HG03520 (cell line): Measurements from ENCODE around the gene NOL9.
"Not testable (repeated sequence)": the region's sequence is repeated elsewhere in the genome, so short reads cannot be mapped to it uniquely, and the experiment has no call there.

Experiments used
- ATAC-seq: cut with Tn5 transposase; IDR thresholded peaks from one replicate; pipeline ENCODE4 v1.9.1; 2021; ENCODE audit warnings: mild to moderate bottlenecking, moderate library complexity; ENCODE audit not compliant: unreplicated experiment

Gene NOL9

DNA sequence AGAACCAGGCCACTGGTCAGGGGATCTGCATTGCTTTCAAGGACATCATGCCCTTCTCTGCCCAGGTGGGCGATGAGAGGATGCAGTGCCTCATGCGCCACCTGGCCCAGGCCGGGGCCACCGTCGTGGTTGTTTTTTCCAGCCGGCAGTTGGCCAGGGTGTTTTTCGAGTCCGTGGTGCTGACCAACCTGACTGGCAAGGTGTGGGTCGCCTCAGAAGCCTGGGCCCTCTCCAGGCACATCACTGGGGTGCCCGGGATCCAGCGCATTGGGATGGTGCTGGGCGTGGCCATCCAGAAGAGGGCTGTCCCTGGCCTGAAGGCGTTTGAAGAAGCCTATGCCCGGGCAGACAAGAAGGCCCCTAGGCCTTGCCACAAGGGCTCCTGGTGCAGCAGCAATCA is 20.5 kb upstream of the NOL9 start:
- no peak for ATAC-seq

DNA sequence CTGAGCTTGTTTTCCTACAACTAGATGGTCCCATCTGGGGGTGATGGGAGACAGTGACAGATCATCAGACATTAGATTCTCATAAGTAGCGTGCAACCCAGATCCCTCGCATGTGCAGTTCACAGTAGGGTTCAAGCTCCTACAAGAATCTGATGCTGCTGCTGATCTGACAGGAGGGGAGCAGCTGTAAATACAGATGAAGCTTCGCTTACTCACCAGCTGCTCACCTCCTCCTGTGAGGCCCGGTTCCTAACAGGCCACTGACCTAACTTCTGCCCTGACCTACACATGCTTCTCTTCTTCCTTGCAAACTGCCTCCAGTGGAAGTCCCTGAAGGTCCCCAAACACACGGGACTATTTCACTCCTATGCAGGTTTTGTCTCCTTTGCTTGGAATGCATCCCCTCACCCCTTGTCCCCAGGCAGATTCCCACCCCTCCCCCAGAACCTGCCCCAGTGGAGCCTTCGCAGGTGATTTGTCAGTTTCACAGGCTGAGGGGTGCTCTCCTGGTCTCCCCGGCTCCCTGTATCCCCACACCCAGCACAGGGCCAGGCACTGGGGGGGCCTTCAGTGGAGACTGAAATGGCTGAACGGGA is 19.8 kb upstream of the NOL9 start:
- ATAC-seq, result no peak

DNA sequence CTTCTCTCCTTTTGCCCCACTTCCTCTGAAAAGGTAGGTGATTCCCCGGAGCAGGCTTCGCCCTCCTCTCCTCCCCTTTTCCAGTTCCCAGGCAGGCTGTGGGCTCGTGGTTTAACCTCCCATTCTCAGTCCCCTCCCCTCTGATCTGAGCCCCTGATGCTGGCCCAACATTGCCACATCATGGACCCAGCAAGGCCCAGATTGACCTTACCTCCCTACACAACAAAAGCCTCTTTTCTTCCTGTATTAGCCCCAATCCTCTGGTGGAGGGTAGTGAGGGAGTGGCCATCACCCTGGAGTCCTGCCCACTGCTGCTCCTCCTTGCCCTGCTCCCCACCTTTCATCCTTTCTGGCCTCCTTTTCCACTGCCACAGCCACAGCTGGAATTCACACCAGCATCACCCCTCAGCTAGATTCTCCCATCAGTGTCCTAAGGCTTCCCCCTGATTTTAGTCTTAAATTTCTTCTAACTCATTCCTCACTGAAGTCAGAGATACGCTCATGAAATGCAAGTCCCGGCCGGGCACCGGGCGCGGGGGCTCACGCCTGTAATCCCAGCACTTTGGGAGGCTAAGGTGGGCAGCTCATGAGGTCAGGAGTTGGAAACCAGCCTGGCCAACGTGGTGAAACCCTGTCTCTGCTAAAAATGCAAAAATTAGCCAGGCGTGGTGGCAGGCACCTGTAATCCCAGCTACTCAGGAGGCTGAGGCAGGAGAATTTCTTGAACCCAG is 18.5 kb upstream of the NOL9 start:
- no peak for ATAC-seq

DNA sequence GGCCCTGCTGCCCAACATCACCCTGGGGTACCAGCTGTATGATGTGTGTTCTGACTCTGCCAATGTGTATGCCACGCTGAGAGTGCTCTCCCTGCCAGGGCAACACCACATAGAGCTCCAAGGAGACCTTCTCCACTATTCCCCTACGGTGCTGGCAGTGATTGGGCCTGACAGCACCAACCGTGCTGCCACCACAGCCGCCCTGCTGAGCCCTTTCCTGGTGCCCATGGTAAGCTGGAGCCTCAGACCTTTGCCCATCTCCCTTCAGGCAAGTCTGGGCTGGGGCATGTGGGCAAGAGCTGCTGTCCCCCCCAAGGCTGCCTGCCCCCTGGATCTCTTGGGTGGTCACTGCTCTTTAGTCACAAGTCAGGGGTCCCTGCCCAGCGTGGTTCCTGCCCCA is 16.7 kb upstream of the NOL9 start:
- ATAC-seq, result no peak

DNA sequence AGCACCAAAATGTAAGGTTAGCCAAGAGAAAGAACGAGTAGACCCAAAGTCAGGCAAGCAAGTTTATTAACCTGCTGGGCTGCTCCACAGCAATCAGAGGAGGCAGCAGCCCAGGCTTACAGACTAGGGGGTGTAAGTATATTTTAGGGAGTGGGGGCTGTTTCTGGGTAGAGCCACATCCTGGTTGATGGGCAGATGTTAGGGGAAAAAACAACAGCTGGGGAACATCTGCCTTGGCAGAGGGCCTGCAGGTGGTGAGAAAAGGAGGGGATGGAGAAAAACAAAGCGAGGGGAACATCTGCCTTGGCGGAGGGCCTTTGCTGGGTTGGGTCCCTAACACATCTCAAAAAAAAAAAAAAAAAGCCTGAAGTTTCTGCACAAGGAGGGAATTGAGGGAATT is 15.8 kb upstream of the NOL9 start:
- no peak for ATAC-seq

DNA sequence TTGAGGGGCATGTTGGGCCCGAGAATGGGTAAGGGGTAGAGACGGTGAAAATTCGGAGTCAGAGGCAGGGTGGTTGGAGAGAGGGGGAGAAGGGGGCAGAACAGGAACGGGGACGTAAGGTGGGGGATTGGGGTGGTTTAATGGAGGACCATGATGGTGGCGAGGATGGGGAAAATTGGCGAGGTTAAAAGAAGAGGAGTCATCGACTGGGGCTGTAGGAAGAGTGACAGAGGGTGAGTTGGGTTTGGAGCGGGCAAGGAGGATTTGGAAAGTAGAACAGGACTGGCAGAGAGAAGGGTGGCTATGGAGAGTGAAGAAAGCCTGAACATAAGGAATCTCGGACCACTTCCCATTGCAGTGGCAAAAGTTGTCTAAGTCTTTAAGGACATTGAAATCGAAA is 14.7 kb upstream of the NOL9 start:
- ATAC-seq, result no peak

DNA sequence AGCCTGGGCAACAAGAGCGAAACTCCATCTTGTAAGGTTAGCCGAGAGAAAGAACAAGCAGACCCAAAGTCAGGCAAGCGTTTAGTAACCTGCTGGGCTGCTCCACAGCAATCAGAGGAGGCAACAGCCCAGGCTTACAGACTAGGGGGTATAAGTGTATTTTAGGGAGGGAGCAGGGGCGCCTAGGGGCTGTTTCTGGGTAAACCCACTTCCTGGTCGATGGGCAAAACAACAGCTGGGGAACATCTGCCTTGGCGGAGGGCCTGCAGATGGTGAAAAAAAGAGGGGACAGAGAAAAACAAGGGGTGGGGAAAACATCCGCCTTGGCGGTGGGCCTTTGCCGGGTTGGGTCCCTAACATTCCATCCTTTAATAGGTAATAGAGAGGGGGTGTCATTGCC is 6.0 kb upstream of the NOL9 start:
- no peak for ATAC-seq

DNA sequence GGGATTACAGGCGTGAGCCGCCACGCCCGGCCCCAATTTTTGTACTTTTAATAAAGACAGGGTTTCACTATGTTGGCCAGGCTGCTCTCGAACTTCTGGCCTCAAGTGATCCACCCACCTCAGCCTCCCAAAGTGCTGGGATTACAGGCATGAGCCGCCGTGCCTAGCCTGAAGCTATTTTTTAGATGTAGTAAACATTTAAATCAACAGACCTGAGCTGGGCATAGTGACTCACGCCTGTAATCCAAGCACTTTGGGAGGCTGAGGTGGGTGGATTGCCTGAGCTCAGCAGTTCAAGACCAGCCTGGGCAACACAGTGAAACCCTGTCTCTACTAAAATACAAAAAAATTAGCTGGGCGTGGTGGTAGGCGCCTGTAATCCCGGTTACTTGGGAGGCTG is 4.8 kb upstream of the NOL9 start:
- ATAC-seq, result not testable (repeated sequence)

DNA sequence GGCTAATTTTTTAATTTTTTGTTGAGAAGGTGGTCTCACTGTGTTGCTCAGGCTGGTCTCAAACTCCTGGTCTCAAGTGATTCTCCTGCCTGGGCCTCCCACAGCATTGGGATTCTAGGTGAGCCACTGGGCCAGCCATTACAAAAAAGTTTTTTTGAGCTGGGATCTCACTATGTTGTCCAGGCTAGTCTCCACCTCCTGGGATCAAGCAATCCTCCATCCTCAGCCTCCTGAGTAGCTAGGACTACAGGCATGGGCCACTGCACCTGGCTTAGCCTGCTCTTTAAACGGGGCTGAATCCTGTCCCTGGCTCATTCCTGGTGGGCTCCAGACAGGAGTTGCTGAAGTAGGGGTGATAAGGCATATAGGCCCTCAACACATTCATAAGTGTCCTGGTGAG is 3.3 kb upstream of the NOL9 start:
- no peak for ATAC-seq

DNA sequence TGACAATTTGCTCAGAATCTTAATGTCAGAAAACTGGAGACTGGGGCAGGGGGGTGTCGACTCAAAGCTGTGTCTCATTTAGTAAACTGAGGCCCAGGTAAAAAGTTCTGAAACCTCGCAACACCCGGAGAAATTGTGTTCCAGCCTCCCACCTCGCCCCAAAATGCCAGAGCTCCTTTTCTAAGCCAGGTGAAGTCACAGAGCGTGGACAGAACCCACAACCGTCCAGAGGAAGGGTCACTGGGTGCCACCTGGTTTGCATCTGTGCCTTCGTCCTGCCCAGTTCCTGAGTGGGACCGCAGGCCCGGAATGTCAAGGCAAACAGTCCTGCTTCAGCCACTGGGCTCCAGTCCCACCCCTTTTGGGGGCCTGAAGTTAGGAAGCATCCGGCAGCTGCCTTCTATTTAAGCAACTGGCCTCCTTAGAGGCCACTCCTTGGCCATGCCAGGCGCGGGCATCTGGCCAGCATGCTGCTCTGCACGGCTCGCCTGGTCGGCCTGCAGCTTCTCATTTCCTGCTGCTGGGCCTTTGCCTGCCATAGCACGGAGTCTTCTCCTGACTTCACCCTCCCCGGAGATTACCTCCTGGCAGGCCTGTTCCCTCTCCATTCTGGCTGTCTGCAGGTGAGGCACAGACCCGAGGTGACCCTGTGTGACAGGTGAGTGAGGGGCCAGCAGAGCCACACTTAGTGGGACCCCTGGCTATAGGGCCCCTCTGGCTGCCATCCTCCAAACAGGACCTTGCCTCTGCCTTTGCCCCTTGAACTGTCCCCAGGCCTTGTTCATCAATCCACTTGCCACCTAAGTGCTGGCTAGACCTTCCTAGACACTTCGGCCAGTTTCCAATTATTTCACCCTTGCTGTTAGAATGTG is 830 bp upstream of the NOL9 start, which contains the start of gene TAS1R1:
TSS of gene TAS1R1 (plus strand) at position 401 of the 872 bp plus-strand sequence. CDS start at position 468, 67 bp downstream.
- ATAC-seq, result no peak

DNA sequence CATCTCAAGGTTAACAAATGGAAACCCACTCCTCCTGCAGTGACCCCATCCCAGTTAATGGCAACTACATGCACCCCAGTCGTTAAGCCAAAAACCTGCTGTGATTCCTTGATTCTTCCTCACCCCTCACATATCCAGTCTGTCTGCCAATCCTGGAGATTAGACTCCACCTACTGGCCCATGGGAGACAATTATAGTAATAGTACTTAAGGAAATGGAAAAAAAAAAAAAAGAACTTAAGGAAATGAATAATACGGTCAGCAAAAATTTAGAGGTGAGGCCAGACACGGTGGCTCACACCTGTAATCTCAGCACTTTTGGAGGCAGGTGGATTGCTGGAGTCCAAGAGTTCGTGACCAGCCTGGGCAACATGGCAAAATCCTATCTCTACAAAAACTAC is 7.0 kb downstream of the NOL9 start:
- ATAC-seq, result no peak

DNA sequence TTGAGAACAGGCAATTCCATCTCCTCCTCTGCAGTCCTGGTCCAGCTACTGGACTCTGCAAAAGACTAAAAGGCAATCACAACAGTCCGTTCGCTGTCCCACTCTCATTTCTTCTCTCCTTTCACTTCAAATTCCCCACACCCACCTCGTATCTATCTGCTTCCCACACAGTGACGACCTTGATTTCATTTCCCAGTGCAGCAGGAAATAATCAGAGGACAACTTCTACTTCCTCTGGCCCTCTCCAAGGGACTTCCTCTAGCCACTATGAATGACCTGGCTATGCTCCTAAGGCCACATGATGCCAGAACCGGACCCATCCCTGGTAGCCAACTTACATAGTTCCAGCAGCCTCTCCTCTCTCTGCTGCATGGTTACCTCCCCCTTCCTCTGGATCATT is 8.0 kb downstream of the NOL9 start:
- ATAC-seq, result no peak

DNA sequence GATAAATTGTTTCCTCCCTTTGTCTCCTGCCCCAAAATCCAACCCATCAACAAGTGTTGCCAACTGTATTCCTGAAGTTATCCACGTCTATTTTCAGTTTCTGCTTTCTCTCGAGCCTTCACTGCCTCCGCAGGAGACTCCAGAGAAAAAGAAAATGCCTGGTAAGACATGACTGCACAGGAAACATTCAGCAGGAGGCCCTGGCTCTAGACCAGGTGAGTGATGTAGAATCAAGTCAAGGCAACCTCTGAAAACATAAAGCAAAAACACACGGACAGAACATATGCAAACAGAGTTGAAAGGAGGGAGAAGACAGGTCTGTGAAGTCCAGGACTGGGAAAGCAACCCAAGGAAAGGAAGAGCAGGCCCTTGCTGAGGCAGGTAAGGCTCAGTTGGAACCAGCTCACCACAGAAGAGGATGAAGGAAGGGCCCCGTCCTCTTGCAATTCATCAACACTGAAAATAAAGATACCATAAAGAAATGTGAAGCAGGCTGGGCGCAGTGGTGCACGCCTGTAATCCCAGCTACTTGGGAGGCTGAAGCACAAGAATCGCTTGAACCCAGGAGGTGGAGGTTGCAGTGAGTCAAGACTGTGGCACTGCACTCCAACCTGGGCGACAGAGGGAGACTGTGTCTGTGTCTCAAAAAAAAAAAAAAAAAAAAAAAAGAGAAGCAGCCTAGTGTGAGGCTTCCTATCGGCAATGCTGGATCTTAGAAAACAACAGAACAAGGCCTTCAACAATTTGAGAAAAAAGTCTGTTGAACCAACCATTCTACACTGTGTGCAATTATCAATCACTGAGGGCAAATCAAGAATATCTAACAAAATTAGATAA is 8.8 kb downstream of the NOL9 start:
- ATAC-seq, result no peak

DNA sequence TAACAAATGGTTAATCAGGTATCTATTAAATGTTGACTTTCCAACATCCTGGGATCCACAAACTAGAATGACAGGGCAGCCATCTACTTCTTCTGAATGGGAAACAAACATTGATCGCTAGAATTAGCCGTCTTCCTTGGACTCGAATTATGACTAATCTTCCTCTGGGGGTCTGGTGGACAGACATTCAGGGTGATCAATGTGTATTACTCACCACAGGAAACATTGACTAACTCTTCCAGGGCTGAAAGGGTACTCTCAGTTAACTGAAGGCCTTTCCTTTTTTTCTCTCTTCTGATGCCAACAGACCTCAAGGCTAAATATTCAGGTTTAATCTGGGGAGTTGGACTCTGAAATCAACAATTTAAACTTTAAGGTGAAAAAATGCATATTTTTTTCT is 9.5 kb downstream of the NOL9 start:
- ATAC-seq, result no peak

DNA sequence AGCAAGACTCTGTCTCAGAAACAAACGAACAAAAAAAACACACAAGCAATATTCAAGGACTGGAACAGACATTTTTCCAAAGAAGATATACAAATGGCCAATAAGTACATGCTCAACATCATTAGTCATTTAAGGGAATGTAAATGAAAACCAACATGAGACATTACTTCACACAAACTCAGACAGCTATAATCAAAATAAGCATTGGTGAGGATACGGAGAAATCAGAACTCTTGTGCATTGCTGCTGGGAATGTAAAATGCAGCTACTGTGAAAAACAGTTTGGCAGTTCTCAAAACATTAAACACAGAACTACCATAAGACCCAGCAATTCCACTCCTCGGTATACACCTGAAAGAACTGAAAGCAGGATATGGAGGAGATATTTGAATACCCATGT is 15.4 kb downstream of the NOL9 start:
- no peak for ATAC-seq

DNA sequence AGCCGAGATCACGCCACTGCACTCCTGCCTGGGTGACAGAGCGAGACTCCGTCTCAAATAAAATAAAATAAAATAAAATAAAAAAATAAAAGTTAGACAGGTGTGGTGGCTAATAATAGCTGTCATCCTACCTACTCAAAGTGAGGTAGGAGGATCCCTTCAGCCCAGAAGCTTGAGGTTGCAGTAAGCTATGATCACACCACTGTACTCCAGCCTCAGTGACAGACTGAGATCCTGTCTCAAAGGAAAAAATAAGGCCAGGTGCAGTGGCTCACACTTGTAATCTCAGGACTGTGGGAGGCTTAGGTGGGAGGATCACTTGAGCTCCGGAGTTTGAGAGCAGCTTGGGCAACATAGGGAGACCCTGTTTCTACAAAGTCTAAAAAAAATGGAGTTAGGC is 18.0 kb downstream of the NOL9 start:
- ATAC-seq, result no peak

DNA sequence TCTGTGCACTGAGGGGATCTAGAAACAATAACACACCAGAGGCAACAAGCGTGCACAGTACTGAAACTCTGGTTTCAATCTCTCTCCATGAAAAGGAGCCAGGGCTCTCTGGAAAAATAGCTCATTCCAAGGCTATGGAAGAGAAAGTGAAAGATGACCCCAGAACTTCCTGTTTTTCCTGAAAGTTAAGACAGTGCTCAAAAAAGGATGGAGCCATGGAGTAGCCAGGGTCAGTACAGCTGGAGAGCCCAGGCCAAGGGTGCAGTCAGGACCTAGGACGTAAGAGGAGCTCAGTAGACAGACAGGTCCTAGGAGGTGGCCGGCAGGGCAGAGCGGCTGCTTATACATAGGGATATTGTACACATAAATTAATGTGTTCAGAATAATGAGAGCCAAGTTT is 19.1 kb downstream of the NOL9 start:
- no peak for ATAC-seq

DNA sequence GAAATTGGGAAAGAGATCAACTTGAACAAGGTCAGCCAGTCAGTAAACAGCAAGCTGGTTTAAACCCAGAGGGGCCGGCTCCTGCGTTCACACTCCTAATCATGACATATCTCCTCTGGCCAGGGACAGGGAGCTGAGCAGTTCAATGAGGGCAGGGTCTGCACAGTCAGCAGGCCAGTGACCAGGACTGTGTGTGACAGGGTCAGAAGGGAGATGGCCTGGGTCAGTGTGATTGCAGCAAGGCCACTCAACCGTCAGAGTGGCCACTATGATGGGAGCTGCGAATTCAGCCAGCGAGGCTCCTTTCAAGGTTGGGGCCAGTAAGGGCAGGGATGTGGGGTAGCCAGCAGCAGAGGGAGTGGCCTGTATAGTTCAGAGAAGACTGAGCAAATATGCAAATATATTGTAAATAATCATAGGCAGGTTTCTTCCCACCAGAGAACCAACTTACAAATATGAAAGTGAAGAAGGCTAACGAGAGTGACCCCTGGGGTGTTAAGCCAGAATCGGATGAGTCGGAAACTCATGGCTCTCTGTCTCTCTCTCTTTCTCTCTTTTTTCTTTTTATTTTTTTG is 20.0 kb downstream of the NOL9 start:
- no peak for ATAC-seq

DNA sequence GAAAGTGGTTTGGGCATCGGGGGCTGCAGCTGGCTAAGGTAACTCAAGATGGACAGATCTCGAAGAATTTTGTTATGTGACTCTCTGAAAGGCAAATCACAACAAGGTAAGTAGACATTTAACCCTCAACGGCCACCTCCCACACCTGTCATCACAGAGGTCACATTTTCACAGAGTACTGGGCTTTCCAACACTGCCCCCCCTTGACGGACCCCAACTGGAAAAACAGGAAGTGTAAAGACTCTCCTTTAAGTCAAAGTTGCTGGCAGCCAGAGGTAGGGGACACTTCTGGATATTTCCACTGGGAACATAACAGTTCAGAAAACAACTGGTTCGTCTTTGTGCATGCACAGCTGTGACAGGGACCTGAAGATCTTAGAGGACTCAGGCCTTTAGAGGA is 22.3 kb downstream of the NOL9 start:
- ATAC-seq, result no peak

DNA sequence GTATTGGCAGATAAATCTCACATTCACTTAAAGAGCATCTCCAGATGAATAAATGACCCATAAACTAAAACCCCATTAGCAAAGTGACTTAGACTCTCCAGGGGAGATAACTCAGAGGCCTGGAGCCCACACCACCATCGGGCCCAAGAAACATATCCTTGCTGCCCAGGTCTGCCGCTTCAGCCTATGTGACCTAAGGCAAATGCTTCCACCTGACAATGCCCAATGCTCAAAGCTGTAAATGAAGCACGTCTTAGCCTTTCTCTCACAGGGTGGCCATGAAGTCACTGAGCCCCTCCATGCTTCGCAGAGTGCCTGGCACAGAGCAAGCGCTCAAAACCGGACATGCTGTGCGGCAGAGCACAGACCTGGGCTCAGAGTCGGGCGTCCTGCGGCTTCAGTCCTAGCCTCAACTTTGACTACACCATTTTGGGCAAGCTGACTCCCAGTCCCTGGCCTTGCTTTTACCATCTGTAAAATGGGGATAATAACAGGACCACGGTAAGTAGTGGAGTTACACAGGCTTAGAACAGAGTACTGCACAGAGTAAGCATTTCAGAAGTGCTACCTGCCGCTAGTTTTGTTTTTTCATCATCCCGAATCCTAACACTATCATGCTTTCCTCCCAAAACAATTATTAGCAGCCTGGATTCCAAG is 23.7 kb downstream of the NOL9 start:
- ATAC-seq, result no peak
